Kidney capillary endothelial cell (primary cell): ENCODE results near the gene GSAP.
"Not testable (repeated sequence)": the region's sequence is repeated elsewhere in the genome, so short reads cannot be mapped to it uniquely, and the experiment has no call there.

Source experiments
- DNase-seq: peaks from one replicate; pipeline ENCODE4 v3.0.0-alpha.2; 2018; ENCODE audit warnings: low spot score

The GSAP gene

GRCh38 chr7:77354484-77354883 lies 61.7 kb downstream of the GSAP start:
- no peak for DNase-seq

- no peak for DNase-seq
Measured at GRCh38 chr7:77353911-77354310, 62.2 kb downstream of the GSAP start.

GRCh38 chr7:77353407-77353721 lies 62.8 kb downstream of the GSAP start:
- no peak for DNase-seq

- DNase-seq, result no peak
Measured at GRCh38 chr7:77352665-77353406, 63.3 kb downstream of the GSAP start.

GRCh38 chr7:77351539-77352004 lies 64.6 kb downstream of the GSAP start:
- no peak for DNase-seq

GRCh38 chr7:77349141-77349540 lies 67.0 kb downstream of the GSAP start:
- DNase-seq, result no peak

GRCh38 chr7:77348371-77348813 lies 67.8 kb downstream of the GSAP start:
- no peak for DNase-seq

- no peak for DNase-seq
Measured at GRCh38 chr7:77346441-77346840, 69.7 kb downstream of the GSAP start.

GRCh38 chr7:77345426-77345825 lies 70.7 kb downstream of the GSAP start:
- DNase-seq, result not testable (repeated sequence)

- no peak for DNase-seq
Measured at GRCh38 chr7:77339726-77340125, 76.4 kb downstream of the GSAP start.

- no peak for DNase-seq
Measured at GRCh38 chr7:77338883-77339629, 77.1 kb downstream of the GSAP start.

- no peak for DNase-seq
Measured at GRCh38 chr7:77338260-77338659, 77.9 kb downstream of the GSAP start.

- no peak for DNase-seq
Measured at GRCh38 chr7:77337456-77337990, 78.6 kb downstream of the GSAP start.

GRCh38 chr7:77335581-77335980 lies 80.6 kb downstream of the GSAP start:
- no peak for DNase-seq

- DNase-seq, result not testable (repeated sequence)
Measured at GRCh38 chr7:77334039-77334438, 82.1 kb downstream of the GSAP start.

- peak; percentile 87 for DNase-seq
Measured at GRCh38 chr7:77331938-77332695, 84.0 kb downstream of the GSAP start.

GRCh38 chr7:77330169-77330882 lies 85.8 kb downstream of the GSAP start:
- peak; percentile 71 for DNase-seq

- DNase-seq, result no peak
Measured at GRCh38 chr7:77329466-77330168, 86.5 kb downstream of the GSAP start.

GRCh38 chr7:77328669-77329068 lies 87.5 kb downstream of the GSAP start:
- no peak for DNase-seq

- DNase-seq, result no peak
Measured at GRCh38 chr7:77327932-77328628, 88.1 kb downstream of the GSAP start.
